ENCODE measurements around the gene IFNE.

Gene IFNE

GRCh38 chr9:21504894-21505293 is 22.8 kb upstream of the IFNE start:
- TF ChIP-seq FOXK2 (IDR thresholded peaks at IDR 0.05) = no peak
- no peak for TF ChIP-seq FOXA1 (IDR thresholded peaks at IDR 0.05)
- TF ChIP-seq NFRKB (IDR thresholded peaks at IDR 0.05) = no peak
- TF ChIP-seq LEF1 (IDR thresholded peaks at IDR 0.05; ENCODE audit: borderline replicate concordance) = no peak
- no peak for TF ChIP-seq FOXM1 (IDR thresholded peaks at IDR 0.05; ENCODE audit: borderline replicate concordance)
- no peak for TF ChIP-seq ZNF384 (IDR thresholded peaks at IDR 0.05)
- no peak for TF ChIP-seq BHLHE40 (IDR thresholded peaks at IDR 0.05; ENCODE audit: borderline replicate concordance)
- TF ChIP-seq CTBP1 (IDR thresholded peaks at IDR 0.05; ENCODE audit: borderline replicate concordance) = no peak
- no peak for TF ChIP-seq TARDBP (IDR thresholded peaks at IDR 0.05)
- no peak for TF ChIP-seq PKNOX1 (IDR thresholded peaks at IDR 0.05)
- TF ChIP-seq ARNT (IDR thresholded peaks at IDR 0.05) = no peak
- no peak for TF ChIP-seq ELF4 (IDR thresholded peaks at IDR 0.05)
- TF ChIP-seq SP1 (IDR thresholded peaks at IDR 0.05) = no peak
- TF ChIP-seq SUZ12 (IDR thresholded peaks at IDR 0.05) = no peak
- no peak for TF ChIP-seq HDGF (IDR thresholded peaks at IDR 0.05; ENCODE audit: borderline replicate concordance)
- no peak for TF ChIP-seq L3MBTL2 (conservative IDR thresholded peaks at IDR 0.05)
- ChIA-PET CTCF (no interaction called here), POLR2A (no interaction called here)
- no peak for DNase-seq (ENCODE audit: extremely low spot score)

- DNase-seq (ENCODE audit: extremely low spot score) = no peak
- TF ChIP-seq NFRKB (IDR thresholded peaks at IDR 0.05) (no peak), FOXK2 (IDR thresholded peaks at IDR 0.05) (no peak), ZNF384 (IDR thresholded peaks at IDR 0.05) (no peak), ARNT (IDR thresholded peaks at IDR 0.05) (no peak), CTBP1 (IDR thresholded peaks at IDR 0.05; ENCODE audit: borderline replicate concordance) (no peak)
- ChIA-PET POLR2A (no interaction called here), CTCF (no interaction called here)
These were observed 22.0 kb upstream of the IFNE start for GRCh38 chr9:21504113-21504512.

- no peak for DNase-seq (ENCODE audit: extremely low spot score)
- TF ChIP-seq NFRKB (IDR thresholded peaks at IDR 0.05) = no peak
- TF ChIP-seq SUZ12 (IDR thresholded peaks at IDR 0.05) = no peak
- no peak for TF ChIP-seq BHLHE40 (IDR thresholded peaks at IDR 0.05; ENCODE audit: borderline replicate concordance)
- TF ChIP-seq ZNF384 (IDR thresholded peaks at IDR 0.05) = no peak
- no peak for TF ChIP-seq SP1 (IDR thresholded peaks at IDR 0.05)
- no peak for TF ChIP-seq ARNT (IDR thresholded peaks at IDR 0.05)
- TF ChIP-seq LEF1 (IDR thresholded peaks at IDR 0.05; ENCODE audit: borderline replicate concordance) = no peak
- no peak for TF ChIP-seq ELF4 (IDR thresholded peaks at IDR 0.05)
- ChIA-PET POLR2A (no interaction called here), CTCF (no interaction called here)
These were observed 20.5 kb upstream of the IFNE start for GRCh38 chr9:21502586-21502985.

GRCh38 chr9:21499912-21500311 is 17.8 kb upstream of the IFNE start:
- CTCF ChIA-PET = no interaction called here
- no peak for DNase-seq (ENCODE audit: extremely low spot score)
- POLR2A ChIA-PET = no interaction called here
- TF ChIP-seq ZNF384 (IDR thresholded peaks at IDR 0.05) = no peak
- no peak for TF ChIP-seq FOXM1 (IDR thresholded peaks at IDR 0.05; ENCODE audit: borderline replicate concordance)
- no peak for TF ChIP-seq BHLHE40 (IDR thresholded peaks at IDR 0.05; ENCODE audit: borderline replicate concordance)
- no peak for TF ChIP-seq LEF1 (IDR thresholded peaks at IDR 0.05; ENCODE audit: borderline replicate concordance)
- no peak for TF ChIP-seq NFRKB (IDR thresholded peaks at IDR 0.05)
- TF ChIP-seq FOXA1 (IDR thresholded peaks at IDR 0.05) = no peak
- no peak for TF ChIP-seq SP1 (IDR thresholded peaks at IDR 0.05)
- no peak for TF ChIP-seq L3MBTL2 (conservative IDR thresholded peaks at IDR 0.05)
- TF ChIP-seq HDGF (IDR thresholded peaks at IDR 0.05; ENCODE audit: borderline replicate concordance) = no peak
- no peak for TF ChIP-seq TARDBP (IDR thresholded peaks at IDR 0.05)
- TF ChIP-seq PKNOX1 (IDR thresholded peaks at IDR 0.05) = no peak
- no peak for TF ChIP-seq FOXK2 (IDR thresholded peaks at IDR 0.05)
- TF ChIP-seq ELF4 (IDR thresholded peaks at IDR 0.05) = no peak
- no peak for TF ChIP-seq CTBP1 (IDR thresholded peaks at IDR 0.05; ENCODE audit: borderline replicate concordance)
- no peak for TF ChIP-seq ARNT (IDR thresholded peaks at IDR 0.05)
- no peak for TF ChIP-seq SUZ12 (IDR thresholded peaks at IDR 0.05)

GRCh38 chr9:21491756-21492155 is 9.6 kb upstream of the IFNE start:
- ChIA-PET CTCF (interaction anchor here (1.0 kb wide), 1 partner anchor 317 kb away, joined by 4 read pairs; no protein-coding TSS in a partner anchor), POLR2A (no interaction called here)
- DNase-seq (ENCODE audit: extremely low spot score) = no peak
- TF ChIP-seq BHLHE40 (IDR thresholded peaks at IDR 0.05; ENCODE audit: borderline replicate concordance) (no peak), PKNOX1 (IDR thresholded peaks at IDR 0.05) (no peak), NFRKB (IDR thresholded peaks at IDR 0.05) (no peak), L3MBTL2 (conservative IDR thresholded peaks at IDR 0.05) (no peak)

GRCh38 chr9:21481470-21482056 is 550 bp downstream of the IFNE start:
- TF ChIP-seq ARNT (IDR thresholded peaks at IDR 0.05) (no peak), FOXA1 (IDR thresholded peaks at IDR 0.05) (no peak), FOXM1 (IDR thresholded peaks at IDR 0.05; ENCODE audit: borderline replicate concordance) (no peak), HDGF (IDR thresholded peaks at IDR 0.05; ENCODE audit: borderline replicate concordance) (no peak), BHLHE40 (IDR thresholded peaks at IDR 0.05; ENCODE audit: borderline replicate concordance) (no peak), SUZ12 (IDR thresholded peaks at IDR 0.05) (no peak), ELF4 (IDR thresholded peaks at IDR 0.05) (no peak), CTBP1 (IDR thresholded peaks at IDR 0.05; ENCODE audit: borderline replicate concordance) (no peak), PKNOX1 (IDR thresholded peaks at IDR 0.05) (no peak), FOXK2 (IDR thresholded peaks at IDR 0.05) (no peak), NFRKB (IDR thresholded peaks at IDR 0.05) (no peak), LEF1 (IDR thresholded peaks at IDR 0.05; ENCODE audit: borderline replicate concordance) (no peak), L3MBTL2 (conservative IDR thresholded peaks at IDR 0.05) (no peak), TARDBP (IDR thresholded peaks at IDR 0.05) (no peak), SP1 (IDR thresholded peaks at IDR 0.05) (no peak), ZNF384 (IDR thresholded peaks at IDR 0.05) (no peak)
- DNase-seq (ENCODE audit: extremely low spot score) = no peak
- POLR2A ChIA-PET = no interaction called here
- CTCF ChIA-PET = no interaction called here
